ENCODE data around the gene INPP5J.
"Not testable (repeated sequence)": the region's sequence is repeated elsewhere in the genome, so short reads cannot be mapped to it uniquely, and the experiment has no call there.

GRCh38 chr22:31171734-31172133 lies 49.0 kb downstream of the INPP5J start:
- TF ChIP-seq CTCF (IDR thresholded peaks at IDR 0.05 in 8 of 11, conservative IDR thresholded peaks at IDR 0.05 in 3 of 11); POLR2A (IDR thresholded peaks at IDR 0.05): not testable (repeated sequence)

Measured in spleen (tissue), 7 donors.